Muscle of back (tissue), 11 donors: Measurements from ENCODE around the gene NPHS2. TPM values are rescaled to one million over a fixed set of nuclear protein-coding genes. Genes with fewer than 3 reads are reported as not detected.
"Not testable (repeated sequence)": the region's sequence is repeated elsewhere in the genome, so short reads cannot be mapped to it uniquely, and the experiment has no call there.

Experiments
- DNase-seq, 3 donors: peaks; one replicate each; pipeline versions ENCODE4 v3.0.0 to v3.0.0-alpha.2; 2013
- polyA plus RNA-seq, 10 donors: library from polyadenylated mRNA; unstranded; fragments of 120-200 nt; gene quantifications; one replicate each; pipeline ENCODE4 v1.2.1, GENCODE V29; 2013; ENCODE audit not compliant: insufficient read length in 10 of 10

The NPHS2 gene
- polyA plus RNA-seq, 10 donors, result 0.09 to 0.50 (median 0.13) TPM; not detected in 6

DNA sequence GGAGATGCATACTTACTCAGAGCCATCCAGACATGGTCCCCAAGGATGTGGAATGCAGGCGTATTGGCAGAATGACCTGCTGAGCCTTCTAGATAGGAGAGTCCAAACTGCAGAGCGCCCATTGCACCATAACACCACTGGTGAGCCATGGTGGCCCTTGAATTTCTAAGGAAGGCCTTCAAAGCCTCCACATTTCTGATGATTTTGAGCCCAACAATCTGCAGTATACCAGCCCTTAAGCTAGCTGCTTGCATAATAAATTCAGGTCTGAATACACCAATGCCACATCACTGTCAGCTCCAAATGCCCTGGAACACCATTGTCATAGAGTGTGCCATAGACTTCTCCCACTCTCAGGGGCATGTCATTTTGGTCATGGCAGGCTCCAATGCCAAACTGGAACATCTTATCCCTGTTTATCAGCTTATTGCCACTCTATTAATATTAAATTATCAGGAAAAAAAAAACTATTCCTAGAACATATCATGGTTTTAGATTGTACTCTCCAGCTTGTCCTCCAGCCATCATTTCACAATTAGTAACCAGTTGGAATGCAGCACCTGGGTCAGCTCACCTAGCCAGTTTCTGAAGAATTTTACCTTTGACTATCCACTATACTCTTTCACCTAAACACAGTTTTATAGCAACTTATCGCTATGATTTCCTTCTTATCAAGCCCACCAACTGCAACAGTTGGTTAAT is 26.9 kb downstream of the NPHS2 start:
- DNase-seq, result no peak

DNA sequence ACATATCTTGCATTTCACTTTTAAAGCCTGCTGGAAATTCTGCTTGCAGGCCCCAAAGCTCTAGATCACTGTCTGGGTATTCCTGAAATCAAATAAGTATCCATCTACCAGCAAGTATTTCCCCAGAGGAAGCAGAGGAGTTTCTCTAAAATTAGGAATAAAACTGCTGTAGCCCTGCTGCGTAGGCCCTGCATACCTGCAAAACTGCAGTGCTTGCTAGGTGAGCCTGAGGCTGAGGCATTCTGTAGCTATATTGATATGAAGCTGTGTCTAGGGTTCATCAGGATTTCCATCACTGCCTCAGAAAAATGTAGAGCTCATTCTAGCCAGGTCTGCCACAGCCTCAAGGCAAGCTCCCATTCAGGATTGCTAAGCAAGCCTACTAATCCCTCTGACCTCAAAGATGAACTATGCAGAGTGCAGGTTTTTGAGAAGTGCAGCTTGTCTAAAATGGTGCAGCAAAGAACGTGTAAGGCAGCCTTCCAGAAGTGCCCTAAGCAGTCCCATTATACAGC is 28.7 kb downstream of the NPHS2 start:
- DNase-seq, result no peak

DNA sequence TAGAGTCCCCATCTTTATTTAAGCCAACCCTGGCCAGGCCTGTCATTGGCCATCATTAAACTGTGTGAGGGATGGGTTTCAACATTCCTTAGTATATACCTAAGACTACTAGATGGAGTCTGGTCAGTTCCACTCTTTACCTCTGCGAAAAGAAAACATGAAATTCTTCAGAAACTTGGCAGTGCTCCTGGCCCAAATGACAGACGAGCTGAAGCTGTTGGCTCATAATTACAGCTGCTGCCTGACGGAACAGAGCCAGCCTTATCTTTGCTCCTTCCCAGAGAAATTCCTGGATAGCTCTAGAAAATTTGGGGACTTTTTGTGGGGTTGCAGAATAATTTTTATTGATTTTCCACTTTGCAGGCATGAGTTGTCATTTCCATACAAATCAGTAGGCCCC is 30.4 kb downstream of the NPHS2 start:
- no peak for DNase-seq

DNA sequence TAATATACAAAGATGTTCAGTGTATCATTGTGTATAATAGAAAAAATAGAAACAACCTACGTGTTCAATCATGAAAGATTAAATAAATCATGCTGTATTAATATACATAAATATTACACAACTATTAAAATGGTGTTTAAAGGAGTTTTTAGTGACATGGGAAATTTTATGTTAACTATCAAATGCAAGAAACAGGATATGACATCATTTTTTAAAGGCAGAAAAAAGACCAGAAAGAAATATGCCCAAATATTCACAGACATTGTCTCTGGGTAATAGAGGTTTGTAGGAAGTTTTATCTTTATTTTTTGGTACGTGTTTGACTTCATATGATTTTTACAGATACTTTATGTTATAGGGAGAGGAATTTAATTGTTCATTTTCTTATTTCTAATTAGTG is 34.0 kb downstream of the NPHS2 start:
- DNase-seq, result no peak

DNA sequence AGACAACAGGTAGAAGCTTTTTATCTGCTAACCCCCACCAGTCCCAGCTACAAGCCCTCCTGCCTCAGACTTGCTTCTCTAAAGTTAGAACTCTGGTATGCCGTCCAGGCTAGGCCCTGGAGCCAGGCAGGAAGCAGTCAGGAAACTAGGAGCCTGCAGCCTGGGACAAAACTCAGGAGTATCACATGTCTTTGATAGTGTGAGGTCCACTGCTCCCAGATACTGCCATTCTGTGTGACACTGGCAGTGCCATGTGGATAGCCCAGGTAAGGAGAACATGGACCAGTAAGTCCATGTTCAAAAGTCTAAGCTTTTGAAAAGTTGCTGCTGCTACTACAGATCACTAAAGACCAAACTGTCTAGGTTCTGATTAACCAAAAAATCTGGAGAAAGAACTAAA is 45.4 kb downstream of the NPHS2 start:
- DNase-seq, result no peak

DNA sequence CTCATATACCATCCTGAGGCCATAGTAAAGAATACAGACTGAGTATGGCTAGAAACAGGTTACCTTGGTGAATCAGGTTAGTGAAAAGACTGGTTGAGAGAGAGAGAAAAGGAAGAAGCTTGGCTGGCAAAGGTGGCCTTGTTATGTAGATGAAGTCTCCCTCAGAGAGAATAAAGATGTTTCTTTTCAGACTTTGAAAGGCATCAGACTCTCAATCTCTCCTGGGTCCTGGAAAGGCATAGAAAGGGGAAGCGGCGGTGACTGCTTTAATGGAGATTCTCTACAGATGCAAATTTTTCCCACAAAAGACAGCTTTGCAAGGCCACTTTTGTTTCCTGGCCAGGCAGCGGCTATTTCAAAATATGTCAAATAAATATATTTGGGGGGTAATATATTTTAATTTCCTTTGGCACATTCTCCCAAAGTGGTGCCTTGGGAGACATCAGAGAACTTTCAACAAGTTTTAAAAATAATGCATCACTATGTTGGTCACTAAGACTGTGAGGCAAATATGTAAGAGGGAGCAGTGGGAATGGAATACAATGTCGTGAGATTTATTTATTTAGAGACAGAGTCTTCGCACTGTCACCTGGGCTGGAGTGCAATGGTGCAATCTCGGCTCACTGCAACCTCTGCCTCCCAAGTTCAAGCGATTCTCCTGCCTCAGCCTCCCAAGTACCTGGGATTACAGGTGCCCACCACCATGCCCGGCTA is 46.1 kb downstream of the NPHS2 start:
- no peak for DNase-seq

DNA sequence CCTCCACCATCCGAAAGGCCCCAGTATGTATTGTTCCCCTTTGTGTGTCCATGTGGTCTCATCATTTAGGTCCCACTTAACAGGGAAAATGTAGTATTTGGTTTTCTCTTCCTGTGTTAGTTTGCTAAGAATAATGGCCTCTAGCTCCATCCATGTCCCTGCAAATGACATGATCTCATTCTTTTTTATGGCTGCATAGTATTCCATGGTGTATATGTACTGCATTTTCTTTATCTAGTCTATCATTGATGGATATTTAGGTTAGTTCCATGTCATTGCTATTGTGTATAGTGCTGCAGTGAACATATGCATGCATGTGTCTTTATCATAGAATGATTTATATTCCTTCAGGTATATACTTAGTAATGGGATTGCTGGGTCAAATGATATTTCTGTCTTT is 57.2 kb downstream of the NPHS2 start:
- DNase-seq, result not testable (repeated sequence)

DNA sequence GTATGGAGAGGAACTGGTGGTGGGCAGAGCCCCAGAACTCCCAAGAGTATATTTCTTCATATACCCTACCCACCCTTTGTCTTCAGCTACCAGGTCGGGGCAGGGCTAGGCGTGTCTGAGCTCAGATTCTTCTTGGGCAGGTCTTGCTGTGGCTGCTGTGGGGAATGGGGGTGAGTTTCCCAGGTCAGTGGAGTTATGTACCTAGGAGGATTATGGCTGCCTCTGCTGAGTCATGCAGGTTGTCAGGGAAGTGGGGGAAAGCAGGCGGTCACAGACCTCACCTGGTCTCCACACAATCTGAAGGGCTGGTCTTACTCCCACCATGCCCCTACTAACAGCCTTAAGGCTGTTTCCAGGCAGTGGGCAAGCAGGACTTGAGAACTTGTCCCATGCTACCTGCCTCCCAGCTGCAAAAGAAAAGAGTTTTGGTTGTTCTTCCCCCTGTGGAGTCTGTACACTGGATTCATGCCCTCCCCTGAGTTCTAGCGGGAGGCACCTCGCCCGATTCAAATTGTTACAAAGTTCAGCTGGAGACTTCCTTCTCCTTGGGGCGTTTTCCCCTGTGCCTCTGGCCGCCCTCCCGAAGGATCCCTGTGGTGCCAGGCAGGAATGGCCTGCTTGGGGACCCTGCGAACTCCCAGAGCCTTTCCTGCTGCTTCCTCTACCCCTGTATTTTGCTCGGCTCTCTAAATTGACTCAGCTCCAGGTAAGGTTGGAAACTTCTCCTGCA is 58.6 kb downstream of the NPHS2 start:
- DNase-seq, result no peak

DNA sequence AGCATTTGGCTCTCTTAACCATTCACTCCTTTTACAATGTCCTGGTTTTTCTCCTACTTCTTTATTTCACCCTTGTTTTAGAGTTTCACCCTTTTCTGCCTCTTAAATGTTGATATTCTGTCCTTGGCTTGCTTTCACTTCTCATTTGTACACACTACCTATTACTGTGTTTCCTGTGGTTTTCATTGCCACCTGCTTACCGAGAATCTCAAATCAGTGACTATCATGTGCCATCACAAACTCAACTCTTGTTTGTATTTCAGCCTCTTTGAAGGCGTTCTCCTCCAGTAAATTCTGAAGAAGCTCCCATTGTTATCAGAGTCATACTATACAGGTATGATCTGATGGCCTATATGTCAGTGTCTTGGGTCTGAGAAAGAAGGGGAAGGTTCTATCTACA is 65.7 kb downstream of the NPHS2 start:
- DNase-seq, result no peak

DNA sequence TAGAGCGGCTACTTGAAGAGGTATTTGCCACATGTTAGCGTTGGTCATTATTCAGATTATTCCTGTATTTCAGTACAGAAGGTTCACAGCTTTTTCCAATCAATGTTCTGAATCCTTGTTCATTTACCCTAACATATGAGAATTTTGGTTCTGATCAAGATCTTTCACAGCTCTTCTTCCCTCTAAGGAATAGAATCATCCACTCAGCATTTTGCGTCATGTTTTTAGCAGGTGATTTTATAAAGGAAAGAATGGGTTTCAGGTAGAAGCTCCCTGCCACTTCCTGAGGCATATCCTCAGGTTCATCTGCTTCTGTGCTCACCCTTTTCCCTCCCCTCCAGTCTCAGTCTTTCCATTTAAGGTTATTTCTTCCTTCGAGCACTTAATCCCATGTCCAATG is 66.4 kb downstream of the NPHS2 start:
- DNase-seq, result no peak

DNA sequence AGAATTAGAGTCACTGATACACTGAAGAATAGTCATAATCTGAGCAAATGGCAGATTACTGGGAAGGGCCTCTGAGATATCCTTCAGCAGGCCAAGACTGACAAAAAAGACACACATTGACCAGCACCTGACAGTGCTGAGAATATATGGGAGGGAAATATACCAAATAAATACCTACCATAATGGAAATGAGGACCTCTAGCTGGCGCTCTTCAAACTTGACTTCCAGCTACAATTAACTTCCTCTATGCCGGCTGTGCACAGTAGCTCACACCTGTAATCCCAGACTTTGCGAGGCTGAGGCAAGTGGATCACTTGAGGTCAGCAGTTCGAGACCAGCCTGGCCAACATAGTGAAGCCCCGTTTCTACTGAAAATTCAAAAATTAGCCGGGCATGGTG is 69.5 kb downstream of the NPHS2 start:
- no peak for DNase-seq

Other genes with a start within 250 kb of the NPHS2 start
- under 1 TPM in 6 of 10 donors, not detected in 4; 0.08 to 0.30 (median 0.13) TPM for gene AXDND1, start 210.0 kb downstream of the NPHS2 start, polyA plus RNA-seq
- gene TDRD5, start 15.9 kb upstream of the NPHS2 start, polyA plus RNA-seq, result under 1 TPM in 3 of 10 donors, not detected in 7; 0.05 to 0.94 (median 0.26) TPM
- under 1 TPM in 9 of 10 donors, not detected in 1; 0.05 to 0.76 (median 0.26) TPM for gene FAM163A, start 167.3 kb upstream of the NPHS2 start, polyA plus RNA-seq